Motor neuron (in vitro differentiated cells): ENCODE measurements around the gene CHST10. TPM values are rescaled to one million over a fixed set of nuclear protein-coding genes. Genes with fewer than 3 reads are reported as not detected.

ENCODE experiments used
- ATAC-seq, 8 experiments: fragments of 200-7000 bp; cut with Tn5 transposase; replicated peaks in 6 of 8; 2 replicates each; pipeline ENCODE4 v1.8.0; 2021; ENCODE audit warnings: mild to moderate bottlenecking in 8 of 8, moderate library complexity in 8 of 8
- H3K27ac ChIP-seq, 2 donors: fragments of 250-450 bp; sonication (Bioruptor Pico); 2 replicates each; pipeline ENCODE4 v1.9.0; 2021; ENCODE audit warnings: antibody characterized with exemption in 2 of 2, mild to moderate bottlenecking in 2 of 2, moderate library complexity in 1 of 2
- H3K4me1 ChIP-seq, 2 donors: fragments of 250-450 bp; sonication (Bioruptor Pico); replicated peaks in 1 of 2; 2 replicates each; pipeline ENCODE4 v1.6.1; 2021; ENCODE audit warnings: antibody characterized with exemption in 2 of 2, mild to moderate bottlenecking in 2 of 2, moderate library complexity in 1 of 2
- H3K4me3 ChIP-seq, 5 donors: fragments of 250-450 bp; sonication (Bioruptor Pico); 2 replicates each; pipeline ENCODE4 v1.9.0; 2021; ENCODE audit warnings: antibody characterized with exemption in 5 of 5, mild to moderate bottlenecking in 5 of 5, moderate library complexity in 4 of 5
- WGBS, 10 experiments: fragments of 450-650 bp; shearing (Covaris generic); methylation state at CpG; one replicate each; pipeline ENCODE4 v1.0.0; 2022; 5-methylcytosine and 5-hydroxymethylcytosine counted together
- in situ Hi-C, 9 experiments: fragments of 400-800 bp; cut with MboI; loops; one replicate each; pipeline ENCODE4 v1.15.0; 2021; ENCODE audit warnings: low sequenced_read_pairs in 9 of 9, low pct_unique_long_range_greater_than_20kb in 2 of 9; ENCODE audit not compliant: unreplicated experiment in 9 of 9
- total RNA-seq, 8 experiments: library from RNA; unstranded; fragments of 300-600 nt; gene quantifications; 2 replicates each; pipeline versions ENCODE4 v1.2.3 to v1.2.4, GENCODE V29; 2022

The CHST10 gene
- total RNA-seq, 8 experiments from 2014 or later = 2.5 to 40.8 (median 20.6) TPM

DNA sequence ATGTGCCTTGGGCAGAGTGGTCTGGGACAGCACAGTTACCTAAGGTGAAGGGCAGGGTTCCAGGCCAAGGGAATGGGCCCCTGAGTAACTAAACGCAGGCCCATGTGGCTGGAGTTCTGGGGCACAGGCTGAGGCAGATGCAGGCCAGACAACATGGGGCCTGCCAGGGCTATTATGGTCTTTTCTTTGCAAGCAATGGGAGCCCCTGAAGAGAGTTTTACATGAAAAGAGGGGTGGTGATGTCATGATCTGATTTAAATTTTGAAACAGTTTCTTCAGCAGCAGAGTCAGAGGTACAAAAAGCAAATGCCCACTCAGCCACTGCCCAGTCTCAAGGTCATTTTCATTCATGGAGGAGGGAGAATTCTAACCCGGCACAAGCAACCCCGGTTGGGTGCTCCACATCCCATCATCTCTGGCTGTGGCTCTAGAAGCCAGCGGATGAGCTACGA, 5.6 kb downstream of the CHST10 start:
- H3K27ac ChIP-seq = peak overlapping the region; percentile 42 to 59
- WGBS, 10 experiments = 46 to 100% (median 71%) methylated on average over 1 to 5 of the region's 5 CpGs; no CpG with 5 or more reads in 3 of the 10 experiments
- H3K4me1 ChIP-seq = peaks cover 33 to 52% of the 10 kb centered on the region in 2 donors
- H3K4me3 ChIP-seq = no peak overlapping the region
- in situ Hi-C loops = no loop called here
- ATAC-seq = peak in 3 of 8 experiments; percentile 54 to 61 (median 58)

DNA sequence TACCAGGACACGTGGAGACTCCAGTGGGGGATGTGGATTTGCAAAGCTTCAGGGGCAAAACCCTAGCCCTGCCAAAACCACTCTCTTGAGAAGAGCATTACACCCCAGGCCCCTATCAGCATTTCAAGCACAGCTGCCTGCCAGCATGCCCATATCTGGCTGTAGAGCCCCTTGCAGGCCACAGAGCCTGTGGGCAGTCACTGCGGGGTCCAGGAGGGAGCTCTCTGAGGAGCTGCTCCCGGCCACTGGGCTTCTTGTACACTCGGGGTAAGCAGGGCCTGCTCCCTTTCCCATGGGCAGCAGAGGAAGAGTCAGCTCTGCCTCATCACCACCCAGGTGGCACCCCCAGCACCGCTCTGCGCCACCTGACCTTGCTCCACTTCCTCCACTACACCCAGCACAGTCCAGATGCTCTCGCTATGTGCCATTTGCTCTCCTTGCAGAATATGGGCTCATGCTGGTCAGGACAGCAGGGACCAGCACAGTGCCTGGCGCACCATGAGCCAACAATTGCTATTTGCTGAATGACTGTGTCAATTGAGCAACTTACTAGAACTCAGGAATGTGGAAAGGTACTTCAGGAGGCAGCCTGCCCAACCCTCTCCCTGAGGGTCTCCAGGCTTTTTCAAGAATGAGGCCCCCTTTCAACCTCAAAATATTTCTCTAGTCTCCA, 7.4 kb downstream of the CHST10 start:
- no peak for ATAC-seq
- 76 to 89% (median 83%) methylated on average over 1 to 6 of the region's 8 CpGs; no CpG with 5 or more reads in 6 of the 10 experiments for WGBS, 10 experiments
- peaks cover 29 to 40% of the 10 kb centered on the region in 2 donors for H3K4me1 ChIP-seq
- H3K4me3 ChIP-seq = no peak overlapping the region
- in situ Hi-C loops = no loop called here
- no peak overlapping the region for H3K27ac ChIP-seq

GRCh38 chr2:100409461-100409860, 8.0 kb downstream of the CHST10 start:
- peaks cover 25 to 33% of the 10 kb centered on the region in 2 donors for H3K4me1 ChIP-seq
- in situ Hi-C loops = no loop called here
- no peak overlapping the region for H3K4me3 ChIP-seq
- no peak for ATAC-seq
- H3K27ac ChIP-seq = no peak overlapping the region
- WGBS, 10 experiments = 40 to 100% (median 80%) methylated on average over 1 to 5 of the region's 5 CpGs; no CpG with 5 or more reads in 4 of the 10 experiments

DNA sequence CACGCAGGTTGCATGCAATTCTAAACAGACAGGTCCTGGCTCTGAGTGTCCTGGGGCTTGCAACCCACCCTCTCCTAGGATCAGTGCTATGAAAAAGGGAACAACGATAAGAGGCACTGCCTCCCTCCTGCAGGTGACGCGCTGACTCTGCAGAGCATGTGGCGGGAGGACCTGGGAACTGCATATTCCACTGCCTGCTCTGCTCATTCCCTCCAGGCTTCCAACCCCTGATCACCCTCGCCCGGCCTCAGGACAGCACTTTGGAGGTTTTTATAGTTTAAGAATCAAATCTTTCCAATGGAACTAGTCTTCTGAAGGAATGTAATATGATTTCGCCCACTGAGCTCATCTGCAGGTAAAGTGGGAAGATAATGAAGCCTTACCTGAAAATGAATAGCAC, 8.5 kb downstream of the CHST10 start:
- in situ Hi-C loops = no loop called here
- no peak for ATAC-seq
- no peak overlapping the region for H3K27ac ChIP-seq
- H3K4me3 ChIP-seq = no peak overlapping the region
- peaks cover 25 to 29% of the 10 kb centered on the region in 2 donors for H3K4me1 ChIP-seq
- 78 to 100% (median 100%) methylated on average over 1 to 5 of the region's 8 CpGs; no CpG with 5 or more reads in 4 of the 10 experiments for WGBS, 10 experiments

- in situ Hi-C loops = no loop called here
- WGBS, 10 experiments = 86 to 100% (median 92%) methylated on average over 1 to 2 of the region's 2 CpGs; no CpG with 5 or more reads in 3 of the 10 experiments
- H3K4me1 ChIP-seq = peaks cover 17 to 21% of the 10 kb centered on the region in 2 donors
- no peak overlapping the region for H3K27ac ChIP-seq
- H3K4me3 ChIP-seq = no peak overlapping the region
- ATAC-seq = no peak
Observed at GRCh38 chr2:100408104-100408503, 9.4 kb downstream of the CHST10 start.

DNA sequence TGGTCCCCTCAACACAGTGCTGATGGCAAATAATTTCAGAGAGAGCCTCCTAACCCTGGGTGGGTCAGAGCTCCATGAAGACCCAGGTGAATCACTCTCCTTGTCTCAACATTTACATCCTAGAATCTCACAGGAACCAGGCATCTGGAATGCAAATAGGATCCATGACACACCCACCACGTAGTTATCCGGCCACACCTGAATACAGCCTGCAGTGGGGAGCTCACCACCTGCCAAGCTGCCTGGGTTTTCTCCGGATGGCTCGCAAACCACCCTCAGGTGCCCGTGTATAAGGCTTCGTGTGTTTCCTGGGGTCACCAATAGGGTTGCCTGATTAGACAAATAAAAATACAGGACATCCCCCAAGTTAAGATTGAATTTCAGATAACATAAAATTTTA, 9.9 kb downstream of the CHST10 start:
- no peak overlapping the region for H3K27ac ChIP-seq
- in situ Hi-C loops = no loop called here
- no peak overlapping the region for H3K4me3 ChIP-seq
- H3K4me1 ChIP-seq = peaks cover 11 to 16% of the 10 kb centered on the region in 2 donors
- WGBS, 10 experiments = 60 to 100% (median 80%) methylated on average over 1 to 3 of the region's 6 CpGs; no CpG with 5 or more reads in 6 of the 10 experiments
- peak in 1 of 8 experiments; percentile 54 for ATAC-seq

DNA sequence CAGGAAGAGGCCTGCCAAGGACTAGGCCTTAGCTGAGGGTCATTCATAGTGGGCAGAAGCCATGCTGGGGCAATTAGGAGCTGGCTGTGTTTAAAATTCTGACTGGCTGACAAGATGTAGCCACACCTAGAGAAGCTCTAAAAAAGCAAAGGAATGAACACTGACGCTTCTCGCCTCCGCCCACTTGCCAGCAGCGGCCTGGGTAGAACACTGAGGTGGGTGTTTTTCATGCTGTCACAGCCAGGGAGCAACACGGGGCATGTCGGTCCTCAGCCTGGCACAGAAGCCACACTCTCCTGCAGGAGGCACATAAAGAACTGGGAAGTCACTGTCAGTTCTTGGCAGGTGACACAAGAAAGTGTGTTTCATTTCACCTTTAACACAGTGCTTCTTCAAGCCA, 10.4 kb downstream of the CHST10 start:
- 69 to 100% (median 84%) methylated on average over 2 to 6 of the region's 6 CpGs; no CpG with 5 or more reads in 4 of the 10 experiments for WGBS, 10 experiments
- H3K4me1 ChIP-seq = peaks cover 7 to 11% of the 10 kb centered on the region in 2 donors
- H3K4me3 ChIP-seq = no peak overlapping the region
- peak in 1 of 8 experiments; percentile 46 for ATAC-seq
- in situ Hi-C loops = no loop called here
- H3K27ac ChIP-seq = no peak overlapping the region

DNA sequence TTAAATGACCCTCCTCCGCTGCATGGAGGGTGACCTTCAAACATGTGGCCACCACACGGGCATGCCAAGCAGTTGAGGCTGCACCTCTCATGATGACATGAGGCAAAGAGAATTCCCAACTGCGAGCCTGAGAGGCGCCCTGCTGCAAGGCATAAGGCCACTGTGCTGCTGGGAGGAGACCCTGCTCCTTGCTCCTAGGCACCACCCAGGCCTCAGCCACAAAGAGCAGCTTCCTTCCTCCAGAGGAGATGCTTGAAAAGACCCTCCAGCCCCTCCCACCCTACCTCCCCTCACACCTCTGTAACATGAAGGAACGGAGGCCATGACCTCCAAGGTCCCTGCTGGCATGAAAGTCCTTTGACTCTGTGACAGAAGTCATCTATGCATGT, 11.4 kb downstream of the CHST10 start:
- Histone ChIP-seq H3K4me3 (no peak overlapping the region), H3K4me1 (peaks cover 0 to 1% of the 10 kb centered on the region in 2 donors), H3K27ac (no peak overlapping the region)
- WGBS, 10 experiments = 90 to 100% (median 96%) methylated on average over 1 to 2 of the region's 5 CpGs; no CpG with 5 or more reads in 4 of the 10 experiments
- in situ Hi-C loops = no loop called here
- no peak for ATAC-seq

DNA sequence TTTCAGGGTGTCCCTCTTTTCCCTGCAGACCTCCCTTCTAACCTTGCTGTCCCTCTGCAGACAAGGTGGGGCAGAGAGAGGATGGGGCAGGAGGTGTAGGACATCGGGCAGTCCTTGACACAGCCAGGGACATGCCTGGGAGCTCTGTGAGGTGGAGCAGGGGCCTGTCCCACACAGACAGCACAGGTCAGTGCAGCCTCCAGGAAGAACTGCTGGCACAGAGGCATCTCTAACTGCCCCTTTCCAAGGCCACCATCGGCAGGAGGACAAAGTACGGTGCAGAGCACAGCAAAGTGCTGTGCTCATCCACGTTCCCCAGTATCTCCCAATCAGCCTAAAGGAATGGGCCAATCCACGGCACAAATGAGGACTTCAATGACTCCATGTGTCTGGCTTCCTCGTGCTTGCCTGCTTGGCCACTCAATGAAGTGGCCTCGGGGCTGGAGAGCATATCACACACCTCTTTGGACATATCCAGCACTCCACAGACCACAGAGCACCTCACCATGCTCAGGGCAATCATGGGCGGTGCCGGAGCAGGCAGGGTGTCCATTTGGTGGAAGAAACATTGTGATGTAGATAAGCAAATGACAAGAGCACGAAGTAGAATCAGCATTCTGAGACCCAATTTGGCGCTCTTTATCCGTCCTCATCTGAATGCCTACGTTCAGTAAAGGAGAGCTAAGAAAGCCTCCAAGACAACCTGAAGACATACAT, 11.9 kb downstream of the CHST10 start:
- Histone ChIP-seq H3K27ac (no peak overlapping the region), H3K4me1 (no peaks in the 10 kb centered on the region), H3K4me3 (no peak overlapping the region)
- no peak for ATAC-seq
- in situ Hi-C loops = no loop called here
- whole genome bisulfite sequencing, 10 experiments = 92 to 100% (median 96%) methylated on average over 1 to 8 of the region's 13 CpGs; no CpG with 5 or more reads in 5 of the 10 experiments

DNA sequence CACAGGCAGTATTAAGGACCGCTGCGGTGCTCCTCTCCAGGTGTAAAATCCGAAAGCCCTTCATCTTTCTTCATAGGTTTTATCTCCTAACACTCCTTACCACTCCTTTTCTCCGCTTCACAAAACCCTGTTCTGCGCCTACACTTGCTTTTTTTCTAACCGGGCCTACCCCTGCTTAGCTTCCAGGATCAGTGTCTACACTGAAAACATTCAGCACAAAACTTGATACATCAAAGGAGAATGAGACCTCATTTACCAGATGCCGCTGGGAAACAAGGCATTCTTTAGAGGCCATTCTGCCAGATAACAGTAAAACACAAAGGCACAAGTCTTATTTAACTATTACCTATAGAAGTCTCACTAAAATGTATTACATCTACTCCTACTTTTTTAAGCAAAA, 13.1 kb downstream of the CHST10 start:
- no peak for ATAC-seq
- H3K27ac ChIP-seq = no peak overlapping the region
- 73 to 100% (median 88%) methylated on average over 1 to 7 of the region's 7 CpGs; no CpG with 5 or more reads in 2 of the 10 experiments for WGBS, 10 experiments
- no peaks in the 10 kb centered on the region for H3K4me1 ChIP-seq
- in situ Hi-C loops = no loop called here
- no peak overlapping the region for H3K4me3 ChIP-seq

GRCh38 chr2:100403722-100404121, 13.7 kb downstream of the CHST10 start:
- WGBS, 10 experiments = 61 to 100% (median 82%) methylated on average over 2 to 5 of the region's 10 CpGs; no CpG with 5 or more reads in 5 of the 10 experiments
- Histone ChIP-seq H3K4me1 (no peaks in the 10 kb centered on the region), H3K4me3 (no peak overlapping the region), H3K27ac (no peak overlapping the region)
- ATAC-seq = no peak
- in situ Hi-C loops = no loop called here

GRCh38 chr2:100401268-100401667, 16.2 kb downstream of the CHST10 start:
- Histone ChIP-seq H3K4me3 (no peak overlapping the region), H3K27ac (no peak overlapping the region), H3K4me1 (no peaks in the 10 kb centered on the region)
- no peak for ATAC-seq
- 66 to 100% (median 99%) methylated on average over 1 to 7 of the region's 7 CpGs for WGBS, 10 experiments
- in situ Hi-C loops = no loop called here

DNA sequence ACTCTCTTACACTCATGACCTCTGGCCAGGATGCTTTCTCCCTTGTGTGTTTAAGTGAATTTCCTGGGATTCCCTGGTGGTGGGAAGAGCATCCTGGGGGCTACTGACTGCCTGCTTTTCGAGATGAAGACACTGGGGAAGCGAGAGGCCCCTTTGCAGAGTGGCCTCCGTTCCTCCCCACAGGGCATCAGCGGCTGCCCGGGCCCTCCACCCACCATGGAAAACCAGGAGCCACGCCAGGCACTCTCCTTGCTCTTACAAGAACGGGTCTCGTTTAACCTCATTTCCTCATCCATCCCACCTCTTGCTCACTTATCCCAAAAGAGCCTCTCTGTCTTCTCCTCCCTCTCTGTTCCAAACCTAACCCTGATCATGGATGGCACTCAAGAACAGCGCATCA, 17.8 kb downstream of the CHST10 start:
- 76 to 100% (median 98%) methylated on average over 2 to 8 of the region's 9 CpGs; no CpG with 5 or more reads in 4 of the 10 experiments for WGBS, 10 experiments
- in situ Hi-C loops = loop anchor here in 3 of 9 experiments (25.0 kb wide), 2 partner anchors 137 to 687 kb away; no protein-coding TSS in a partner anchor

More for the DNA sequence above, 17.8 kb downstream of the CHST10 start:
- Histone ChIP-seq H3K4me1 (no peaks in the 10 kb centered on the region), H3K4me3 (no peak overlapping the region), H3K27ac (no peak overlapping the region)
- no peak for ATAC-seq
